ENCODE results near the gene FSTL3.

DNA sequence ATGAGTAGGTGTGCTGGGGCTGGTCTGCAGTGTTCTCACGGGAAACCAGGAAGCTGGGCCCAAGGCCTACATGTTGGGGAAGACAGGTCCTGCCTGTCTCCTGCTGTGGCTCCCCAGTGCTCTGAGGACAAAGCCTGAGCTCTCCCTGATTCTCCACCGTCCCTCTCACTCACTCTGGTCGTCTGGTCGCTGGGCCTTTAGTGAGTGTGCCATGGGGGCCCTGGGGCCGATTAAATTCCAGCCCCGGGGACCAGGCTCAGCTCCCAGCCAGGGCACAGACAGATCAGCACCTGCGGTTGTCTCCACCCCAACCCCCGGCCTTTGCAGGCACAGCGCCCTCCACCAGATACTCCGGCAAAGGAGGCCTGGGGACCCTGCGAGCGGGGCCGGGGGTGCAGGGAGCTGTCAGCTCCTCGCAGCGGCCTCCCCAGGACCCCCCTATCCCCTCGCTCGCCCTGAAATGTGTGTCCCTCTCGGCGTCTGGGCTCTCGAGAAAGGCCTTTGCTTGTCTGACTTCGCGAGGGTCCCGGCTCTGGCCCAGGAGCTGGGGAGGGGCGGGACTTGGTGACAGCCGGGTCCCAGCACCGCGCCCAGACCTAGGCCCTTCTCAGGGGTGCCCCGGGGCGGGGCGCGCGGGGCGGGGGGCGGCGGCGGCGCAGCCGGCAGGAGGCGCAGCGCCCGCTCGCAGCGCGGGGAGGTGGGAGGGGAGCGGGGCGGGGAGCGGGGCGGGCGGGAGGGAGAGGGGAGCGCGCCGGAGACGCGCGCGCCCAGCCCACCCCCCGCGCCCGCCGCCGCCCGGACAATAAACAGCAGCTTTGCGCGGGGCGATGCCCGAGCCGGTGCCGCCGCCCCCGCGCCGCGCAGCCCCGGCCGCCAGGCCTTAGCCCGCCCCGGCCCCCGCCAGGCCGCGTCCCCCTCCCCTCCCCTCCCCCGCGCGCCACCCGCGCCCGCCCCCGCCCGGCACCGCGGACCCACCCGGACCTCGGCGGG, 32.3 kb downstream of the FSTL3 start, which contains the start of gene PALM:
- no peak for TF ChIP-seq GATA3 (IDR thresholded peaks at IDR 0.05; ENCODE audit: low read depth, low read length)
- no peak for TF ChIP-seq GATA2 (IDR thresholded peaks at IDR 0.05; ENCODE audit: low read depth, low read length)

Data from SH-SY5Y (cell line).